CD4-positive, alpha-beta T cell (primary cell): ENCODE measurements around the gene ARID2. TPM values are rescaled to one million over a fixed set of nuclear protein-coding genes. Genes with fewer than 3 reads are reported as not detected.

Experiments
- ATAC-seq: fragments of 200-7000 bp; cut with Tn5 transposase; one replicate; pipeline ENCODE4 v1.10.0; 2022; ENCODE audit warnings: mild to moderate bottlenecking; ENCODE audit not compliant: poor library complexity
- CTCF ChIA-PET: fragments of 350-600 bp; sonication (Branson Sonifier 250); formaldehyde crosslinking; loops from one replicate; lab custom pipeline; 2021; ENCODE audit warnings: antibody characterized with exemption, inconsistent platforms; lab: Charles Lee
- POLR2A ChIA-PET: fragments of 350-600 bp; sonication (Branson Sonifier 250); formaldehyde crosslinking; loops from one replicate; lab custom pipeline; 2021; ENCODE audit warnings: antibody characterized with exemption, inconsistent platforms; lab: Charles Lee
- DNase-seq, 14 experiments: peaks; one replicate each; pipeline ENCODE4 v3.0.0-alpha.2; 2013 to 2020; ENCODE audit warnings: mixed read lengths in 2 of 14
- H3K27ac ChIP-seq, 2 donors: one replicate each; pipeline versions ENCODE4 v1.5.1 to v1.7.0; 2013; ENCODE audit warnings: low read length in 2 of 2, low read depth in 1 of 2, mild to moderate bottlenecking in 1 of 2
- H3K27me3 ChIP-seq, 2 experiments: 1 replicate in 1 of 2; 2 replicates in 1 of 2; pipeline versions ENCODE4 v1.6.1 to v1.7.0; 2013; ENCODE audit warnings: low read length in 2 of 2, control low read depth in 1 of 2, mild to moderate bottlenecking in 1 of 2, moderate library complexity in 1 of 2; ENCODE audit not compliant: insufficient read depth in 2 of 2, control insufficient read depth in 1 of 2
- H3K36me3 ChIP-seq: one replicate; pipeline ENCODE4 v1.6.1; 2013; ENCODE audit warnings: low read length, control low read depth; ENCODE audit not compliant: insufficient read depth
- H3K4me1 ChIP-seq: one replicate; pipeline ENCODE4 v1.6.1; 2013; ENCODE audit warnings: low read length, control low read depth; ENCODE audit not compliant: insufficient read depth
- H3K4me3 ChIP-seq: one replicate; pipeline ENCODE4 v1.5.1; 2013; ENCODE audit warnings: mild to moderate bottlenecking, low read length, moderate library complexity
- H3K9me3 ChIP-seq, 2 experiments: 1 replicate in 1 of 2; 2 replicates in 1 of 2; pipeline versions ENCODE4 v1.6.1 to v1.7.0; 2013; ENCODE audit warnings: low read length in 2 of 2, mild to moderate bottlenecking in 2 of 2, control low read depth in 1 of 2, moderate library complexity in 1 of 2; ENCODE audit not compliant: control insufficient read depth in 1 of 2, insufficient read depth in 1 of 2
- H3K27ac Mint-ChIP-seq: one replicate; pipeline ENCODE4 v1.8.0; 2020; ENCODE audit warnings: mixed read lengths
- H3K27me3 Mint-ChIP-seq: one replicate; pipeline ENCODE4 v1.8.0; 2021; ENCODE audit warnings: mixed read lengths
- H3K36me3 Mint-ChIP-seq: one replicate; pipeline ENCODE4 v1.8.0; 2021; ENCODE audit warnings: low read depth, mixed read lengths
- H3K4me1 Mint-ChIP-seq: one replicate; pipeline ENCODE4 v1.8.0; 2021; ENCODE audit warnings: low read depth, mixed read lengths
- H3K4me3 Mint-ChIP-seq: one replicate; pipeline ENCODE4 v1.8.0; 2020; ENCODE audit warnings: mild to moderate bottlenecking, mixed read lengths
- H3K9me3 Mint-ChIP-seq: one replicate; pipeline ENCODE4 v1.8.0; 2020; ENCODE audit warnings: mixed read lengths
- intact Hi-C, 2 experiments: fragments of 100-400 bp; cut with DNase I in 1 of 2; cut with micrococcal nuclease in 1 of 2; formaldehyde crosslinking; loops; one replicate each; pipeline versions ENCODE4 v1.15.1 to v1.9.0; 2023 to 2025; cut with DNase I, micrococcal nuclease
- total RNA-seq, 174 experiments: library from RNA in 2 of 174; stranded (reverse) in 2 of 174; gene quantifications; one replicate each; pipeline ENCODE4 v1.2.3 and lab custom pipeline; 2021 to 2026
- TF ChIP-seq, protein P1 (sequence below): fragments of 200-600 bp; IDR thresholded peaks from one replicate; pipeline ENCODE4 v1.8.0; 2022; ENCODE audit warnings: antibody characterized with exemption, mild to moderate bottlenecking

ARID2 gene
- total RNA-seq, 2 experiments from 2014 or later: 49.0 to 51.3 TPM

DNA sequence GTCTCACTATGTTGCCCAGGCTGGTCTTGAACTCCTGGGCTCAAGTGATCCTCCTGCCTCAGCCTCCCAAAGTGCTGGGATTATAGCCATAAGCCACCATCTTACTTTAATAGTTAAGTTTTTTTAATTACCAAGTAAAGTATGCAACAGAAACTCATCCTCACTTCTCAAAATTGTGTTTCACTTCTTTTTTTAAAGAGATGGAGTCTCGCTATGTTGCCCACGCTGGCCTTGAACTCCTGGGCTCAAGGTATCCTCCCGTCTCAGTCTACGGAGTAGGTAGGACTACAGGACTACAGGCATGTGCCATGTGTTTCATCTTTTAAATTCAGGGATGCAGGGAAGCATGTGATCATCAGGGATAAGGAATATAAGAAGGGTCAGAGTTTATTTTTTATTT, 17.2 kb upstream of the ARID2 start:
- no peaks in the 10 kb centered on the region for H3K36me3 Mint-ChIP-seq
- H3K9me3 ChIP-seq: no peaks in the 10 kb centered on the region
- no peak overlapping the region for H3K4me3 Mint-ChIP-seq
- H3K27ac ChIP-seq: no peak overlapping the region
- H3K4me1 ChIP-seq: no peaks in the 10 kb centered on the region
- POLR2A ChIA-PET: interaction anchor here (1.0 kb wide), 1 partner anchor 15 kb away, joined by 3 read pairs; no protein-coding TSS in a partner anchor
- CTCF ChIA-PET: no interaction called here
- TF ChIP-seq, protein P1, sequence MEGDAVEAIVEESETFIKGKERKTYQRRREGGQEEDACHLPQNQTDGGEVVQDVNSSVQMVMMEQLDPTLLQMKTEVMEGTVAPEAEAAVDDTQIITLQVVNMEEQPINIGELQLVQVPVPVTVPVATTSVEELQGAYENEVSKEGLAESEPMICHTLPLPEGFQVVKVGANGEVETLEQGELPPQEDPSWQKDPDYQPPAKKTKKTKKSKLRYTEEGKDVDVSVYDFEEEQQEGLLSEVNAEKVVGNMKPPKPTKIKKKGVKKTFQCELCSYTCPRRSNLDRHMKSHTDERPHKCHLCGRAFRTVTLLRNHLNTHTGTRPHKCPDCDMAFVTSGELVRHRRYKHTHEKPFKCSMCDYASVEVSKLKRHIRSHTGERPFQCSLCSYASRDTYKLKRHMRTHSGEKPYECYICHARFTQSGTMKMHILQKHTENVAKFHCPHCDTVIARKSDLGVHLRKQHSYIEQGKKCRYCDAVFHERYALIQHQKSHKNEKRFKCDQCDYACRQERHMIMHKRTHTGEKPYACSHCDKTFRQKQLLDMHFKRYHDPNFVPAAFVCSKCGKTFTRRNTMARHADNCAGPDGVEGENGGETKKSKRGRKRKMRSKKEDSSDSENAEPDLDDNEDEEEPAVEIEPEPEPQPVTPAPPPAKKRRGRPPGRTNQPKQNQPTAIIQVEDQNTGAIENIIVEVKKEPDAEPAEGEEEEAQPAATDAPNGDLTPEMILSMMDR: no peak
- ATAC-seq: no peak
- H3K27me3 Mint-ChIP-seq: no peaks in the 10 kb centered on the region
- H3K36me3 ChIP-seq: no peaks in the 10 kb centered on the region
- H3K4me3 ChIP-seq: no peak overlapping the region
- DNase-seq: no peak
- H3K9me3 Mint-ChIP-seq: no peaks in the 10 kb centered on the region
- no peaks in the 10 kb centered on the region for H3K27me3 ChIP-seq
- intact Hi-C loops: no loop called here
- no peak overlapping the region for H3K27ac Mint-ChIP-seq
- H3K4me1 Mint-ChIP-seq: peaks cover 15% of the 10 kb centered on the region

DNA sequence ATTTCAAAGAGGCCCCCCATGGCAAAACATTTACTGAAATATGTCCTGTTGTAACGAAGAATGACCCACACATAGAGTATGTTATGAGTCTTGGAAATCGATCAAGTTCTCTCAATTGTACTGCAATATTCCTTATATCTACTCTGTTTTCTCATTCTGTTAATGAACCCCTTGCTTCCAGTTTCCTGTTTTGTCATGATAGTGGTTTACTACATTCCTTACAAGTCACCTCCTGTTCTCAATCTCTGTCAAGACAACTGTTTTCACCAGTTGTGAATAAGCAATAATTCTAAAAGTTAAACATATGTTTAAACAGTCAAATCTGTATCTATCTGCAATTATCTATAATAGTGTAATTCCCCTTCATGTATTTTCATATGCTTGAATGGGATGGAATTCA, 16.4 kb upstream of the ARID2 start:
- TF ChIP-seq, protein P1: no peak
- Histone ChIP-seq H3K9me3 (no peaks in the 10 kb centered on the region), H3K27ac (no peak overlapping the region), H3K4me3 (no peak overlapping the region), H3K36me3 (no peaks in the 10 kb centered on the region), H3K4me1 (no peaks in the 10 kb centered on the region), H3K27me3 (no peaks in the 10 kb centered on the region)
- Mint-ChIP-seq H3K36me3 (no peaks in the 10 kb centered on the region), H3K4me1 (peaks cover 21% of the 10 kb centered on the region), H3K27ac (no peak overlapping the region), H3K9me3 (no peaks in the 10 kb centered on the region), H3K4me3 (no peak overlapping the region), H3K27me3 (no peaks in the 10 kb centered on the region)
- no peak for ATAC-seq
- intact Hi-C loops: no loop called here
- POLR2A ChIA-PET: no interaction called here
- CTCF ChIA-PET: interaction anchor here (0.9 kb wide), 1 partner anchor 169 kb away, joined by 3 read pairs; no protein-coding TSS in a partner anchor
- no peak for DNase-seq

DNA sequence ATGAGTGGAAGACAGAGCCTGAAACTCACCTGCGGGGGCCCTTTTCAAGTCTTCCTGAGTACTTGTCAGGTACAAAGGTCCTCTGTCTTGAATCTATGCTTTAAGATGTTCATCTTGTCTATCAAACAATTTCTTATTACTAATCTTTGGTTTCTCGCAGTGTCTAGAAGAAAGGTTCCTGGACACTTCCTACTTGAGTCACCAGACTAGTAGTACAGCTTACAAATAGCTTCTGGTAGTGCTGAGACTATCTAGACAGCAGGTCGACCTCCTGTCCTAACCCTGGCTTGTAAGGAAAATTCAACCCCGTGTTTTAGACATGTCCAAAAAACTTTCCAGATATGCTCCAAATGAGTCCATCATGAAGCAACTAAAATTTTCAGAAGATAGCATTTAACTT, 11.2 kb upstream of the ARID2 start:
- H3K27me3 ChIP-seq: no peaks in the 10 kb centered on the region
- no peaks in the 10 kb centered on the region for H3K9me3 Mint-ChIP-seq
- H3K27ac Mint-ChIP-seq: peak overlapping the region; percentile 69
- no peak for ATAC-seq
- H3K9me3 ChIP-seq: no peaks in the 10 kb centered on the region
- no peak for DNase-seq
- CTCF ChIA-PET: interaction anchor here (1.2 kb wide), 1 partner anchor 64 kb away, joined by 3 read pairs; no protein-coding TSS in a partner anchor
- peaks cover 2% of the 10 kb centered on the region for H3K36me3 ChIP-seq
- H3K4me3 ChIP-seq: no peak overlapping the region
- H3K27ac ChIP-seq: no peak overlapping the region
- H3K4me1 Mint-ChIP-seq: peaks cover 64% of the 10 kb centered on the region
- H3K4me1 ChIP-seq: peaks cover 18% of the 10 kb centered on the region
- no peaks in the 10 kb centered on the region for H3K27me3 Mint-ChIP-seq
- no peak overlapping the region for H3K4me3 Mint-ChIP-seq
- H3K36me3 Mint-ChIP-seq: peaks cover 16% of the 10 kb centered on the region
- intact Hi-C loops: loop anchor here in 1 of 2 experiments (5.0 kb wide), 1 partner anchor 34 kb away; no protein-coding TSS in a partner anchor
- POLR2A ChIA-PET: interaction anchor here (1.0 kb wide), 2 partner anchors 8 to 50 kb away, joined by 3 read pairs; no protein-coding TSS in a partner anchor
- TF ChIP-seq, protein P1: no peak
